Measurements from ENCODE around the gene GADD45G.

Gene GADD45G

DNA sequence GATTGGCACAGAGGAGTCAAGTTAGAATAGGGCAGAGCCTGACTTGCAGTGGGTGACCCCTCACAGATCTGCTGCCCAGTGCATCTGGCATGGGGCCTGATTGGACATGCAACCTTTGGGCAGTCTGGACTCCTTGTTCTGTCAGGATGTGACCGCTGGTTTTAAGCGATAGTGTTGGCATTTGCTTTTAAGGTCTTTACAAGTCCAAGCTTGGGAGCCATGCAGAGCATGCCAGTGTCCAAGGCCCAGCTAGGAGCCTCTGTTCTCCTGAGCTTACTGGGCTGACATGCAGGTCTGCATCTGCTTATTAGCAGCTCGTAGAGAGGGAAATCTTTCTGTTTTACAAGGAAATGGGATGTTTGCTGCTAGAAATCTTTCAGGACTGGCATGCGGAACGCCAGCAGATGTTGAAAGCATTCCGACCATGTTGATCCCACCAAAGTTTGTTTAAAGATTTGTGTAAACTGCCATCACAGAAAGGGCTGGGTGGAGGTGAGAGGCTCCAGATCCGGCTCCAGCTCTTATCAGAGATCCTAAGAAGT, 27.5 kb downstream of the GADD45G start:
- no peak for DNase-seq

DNA sequence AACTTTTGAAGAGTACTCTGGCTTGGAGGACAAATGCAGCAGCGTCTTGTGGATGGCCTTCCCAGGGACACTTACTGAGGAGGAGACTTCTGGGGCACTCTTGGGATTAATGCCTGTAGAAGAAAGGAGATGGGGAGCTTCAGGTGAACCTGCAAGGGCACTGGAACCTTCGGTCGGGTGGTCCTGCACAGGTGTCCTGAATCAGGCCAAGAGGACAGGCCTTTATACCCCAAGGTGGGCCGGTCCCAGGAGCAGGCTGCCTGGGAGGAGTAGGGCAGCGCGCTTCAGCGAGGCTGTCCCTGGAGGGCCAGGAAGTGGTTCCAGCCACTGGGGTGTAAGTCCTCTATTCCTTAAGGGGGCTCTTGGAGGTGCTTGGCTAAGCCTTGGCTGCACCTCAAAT, 27.9 kb downstream of the GADD45G start:
- no peak for DNase-seq

DNA sequence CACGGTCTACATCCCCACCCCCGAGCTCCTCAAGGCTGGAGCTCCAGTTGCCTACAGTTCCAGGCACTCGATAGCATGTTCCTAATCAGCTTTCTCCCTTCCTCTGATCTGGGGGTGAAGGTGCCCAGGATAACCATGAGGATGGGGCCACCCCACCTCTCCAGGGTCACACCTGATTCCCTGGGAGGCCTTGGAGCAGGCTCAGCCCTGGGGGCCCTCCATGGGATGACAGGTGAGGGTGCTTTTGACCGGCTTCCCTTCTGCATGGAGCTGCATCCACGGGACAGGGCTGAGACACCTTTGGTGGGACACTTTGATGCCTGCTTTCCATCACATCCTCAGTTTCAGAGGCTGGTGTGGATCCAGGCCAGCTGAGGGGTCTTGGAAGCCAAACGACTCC, 28.6 kb downstream of the GADD45G start:
- DNase-seq: no peak

- no peak for DNase-seq
Observed at GRCh38 chr9:89633920-89634319, 29.1 kb downstream of the GADD45G start.

DNA sequence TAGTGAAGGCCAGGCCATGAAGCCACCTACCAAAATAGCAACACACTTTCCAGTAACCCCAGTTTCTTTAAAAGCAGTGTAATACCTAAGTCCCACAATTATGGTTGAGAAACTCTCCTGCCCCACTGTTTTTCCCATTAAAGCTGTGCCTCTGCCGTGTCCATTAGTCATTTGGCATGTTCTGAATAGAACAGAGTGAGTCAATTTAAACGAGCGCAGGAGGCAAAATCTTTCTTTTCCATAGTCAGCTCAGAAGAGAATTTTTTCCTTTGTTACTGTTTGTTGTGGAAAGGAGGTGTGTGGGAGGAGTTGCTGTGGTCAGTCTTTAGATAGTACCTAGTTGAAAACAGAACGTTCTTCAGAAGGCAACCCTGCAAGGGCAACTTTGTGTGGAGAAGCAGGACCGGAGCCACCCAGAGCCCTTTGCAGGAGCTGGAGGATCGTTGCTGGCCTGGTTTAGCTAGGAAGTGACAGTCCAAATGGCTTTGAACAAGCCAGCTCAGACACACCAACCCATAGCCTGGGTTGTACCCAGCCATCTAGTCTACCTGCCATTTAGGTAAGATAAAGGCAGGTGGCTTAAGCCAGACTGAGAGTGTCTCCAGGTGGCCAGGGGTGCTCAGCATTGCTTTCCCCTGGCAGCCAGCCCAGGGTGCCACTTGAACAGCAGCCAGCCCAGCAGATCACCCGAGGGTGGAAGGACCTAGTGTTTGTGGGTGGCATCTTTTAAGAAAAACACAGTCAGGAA, 30.4 kb downstream of the GADD45G start:
- DNase-seq: no peak

- no peak for DNase-seq
Observed at GRCh38 chr9:89635816-89636215, 31.0 kb downstream of the GADD45G start.

- no peak for DNase-seq
Observed at GRCh38 chr9:89637787-89638186, 33.0 kb downstream of the GADD45G start.

- DNase-seq: no peak
Observed at GRCh38 chr9:89638359-89638758, 33.5 kb downstream of the GADD45G start.

- DNase-seq: no peak
Observed at GRCh38 chr9:89638893-89639292, 34.1 kb downstream of the GADD45G start.

DNA sequence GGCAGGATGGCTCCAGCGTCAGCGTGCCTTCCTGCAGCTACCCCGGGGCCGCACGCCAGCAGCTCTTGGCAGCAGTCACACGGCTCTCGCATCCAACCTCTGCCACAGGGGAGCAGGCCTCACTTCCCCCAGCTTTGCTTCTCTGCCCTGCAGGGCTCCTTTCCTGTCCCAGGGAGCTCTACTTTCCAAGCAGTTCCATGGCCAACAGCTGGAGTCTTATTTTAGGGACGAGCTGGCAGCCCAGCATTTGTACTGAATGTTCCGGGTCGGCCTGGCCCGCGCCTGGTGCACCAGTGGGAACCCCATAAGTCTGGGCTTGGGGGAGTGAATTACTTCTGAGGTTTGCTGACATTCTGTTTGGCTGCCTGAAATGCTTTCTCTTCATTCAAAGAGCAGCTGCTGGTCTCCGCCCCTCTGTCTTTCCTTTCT, 34.6 kb downstream of the GADD45G start:
- DNase-seq: no peak

DNA sequence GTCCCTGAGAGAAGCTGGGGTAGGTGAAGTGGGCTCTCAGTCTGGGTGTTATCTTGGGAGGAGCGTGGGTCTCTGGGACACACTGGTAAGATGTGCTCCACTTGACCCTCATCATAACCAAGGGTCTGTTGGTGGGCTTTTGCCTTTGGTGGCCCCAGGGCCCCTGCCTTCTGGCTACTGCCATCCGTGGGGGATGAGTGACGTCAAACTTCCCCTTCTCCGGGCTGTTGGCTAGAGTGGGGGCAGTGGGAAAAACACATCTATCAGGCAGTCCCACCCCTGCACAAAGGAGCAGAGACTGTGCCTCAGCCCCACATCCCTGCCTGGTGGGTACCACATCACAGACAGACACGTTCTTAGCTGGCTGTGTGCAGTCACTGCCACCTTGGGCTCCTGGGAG, 35.1 kb downstream of the GADD45G start:
- no peak for DNase-seq

DNA sequence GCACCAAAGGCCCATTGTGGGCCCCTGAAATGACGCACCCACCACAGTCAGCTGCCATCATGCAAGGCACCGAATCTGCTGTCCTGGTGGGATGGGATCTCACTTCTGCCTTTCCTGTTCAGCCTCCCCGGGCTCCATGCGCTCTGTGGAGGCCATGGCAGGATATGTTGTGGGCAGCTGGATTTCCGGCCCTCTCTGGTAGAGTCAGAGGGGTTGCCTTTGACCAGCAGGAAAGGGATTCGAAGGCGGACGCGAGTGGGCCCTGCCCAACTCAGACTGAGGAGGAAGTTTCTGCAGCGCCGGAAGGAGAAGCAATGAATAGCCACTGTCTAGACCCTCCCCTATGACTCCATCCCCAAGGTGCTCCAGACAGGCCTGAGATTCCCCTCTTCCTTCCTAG, 35.5 kb downstream of the GADD45G start:
- DNase-seq: no peak

- DNase-seq: no peak
Observed at GRCh38 chr9:89640801-89641200, 36.0 kb downstream of the GADD45G start.

DNA sequence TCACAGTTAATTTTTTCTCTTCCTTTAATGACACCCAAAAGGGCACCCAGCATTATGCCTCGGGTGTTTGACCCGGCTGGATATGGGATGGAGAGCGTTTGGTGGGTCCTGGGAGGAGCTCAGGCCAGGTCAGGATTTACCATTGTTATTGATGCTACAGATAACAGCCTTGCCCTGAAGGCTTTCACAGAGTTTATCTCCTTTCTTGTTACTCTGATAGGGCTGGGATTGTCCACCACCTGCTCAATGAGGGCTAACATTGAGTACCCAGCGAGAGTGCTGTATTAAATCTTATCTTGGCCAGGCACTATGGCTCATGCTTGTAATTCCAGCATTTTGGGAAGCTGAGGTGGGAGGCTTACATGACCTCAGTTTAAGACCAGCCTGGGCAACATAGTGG, 37.2 kb downstream of the GADD45G start:
- no peak for DNase-seq

- DNase-seq: no peak
Observed at GRCh38 chr9:89642789-89643188, 38.0 kb downstream of the GADD45G start.

DNA sequence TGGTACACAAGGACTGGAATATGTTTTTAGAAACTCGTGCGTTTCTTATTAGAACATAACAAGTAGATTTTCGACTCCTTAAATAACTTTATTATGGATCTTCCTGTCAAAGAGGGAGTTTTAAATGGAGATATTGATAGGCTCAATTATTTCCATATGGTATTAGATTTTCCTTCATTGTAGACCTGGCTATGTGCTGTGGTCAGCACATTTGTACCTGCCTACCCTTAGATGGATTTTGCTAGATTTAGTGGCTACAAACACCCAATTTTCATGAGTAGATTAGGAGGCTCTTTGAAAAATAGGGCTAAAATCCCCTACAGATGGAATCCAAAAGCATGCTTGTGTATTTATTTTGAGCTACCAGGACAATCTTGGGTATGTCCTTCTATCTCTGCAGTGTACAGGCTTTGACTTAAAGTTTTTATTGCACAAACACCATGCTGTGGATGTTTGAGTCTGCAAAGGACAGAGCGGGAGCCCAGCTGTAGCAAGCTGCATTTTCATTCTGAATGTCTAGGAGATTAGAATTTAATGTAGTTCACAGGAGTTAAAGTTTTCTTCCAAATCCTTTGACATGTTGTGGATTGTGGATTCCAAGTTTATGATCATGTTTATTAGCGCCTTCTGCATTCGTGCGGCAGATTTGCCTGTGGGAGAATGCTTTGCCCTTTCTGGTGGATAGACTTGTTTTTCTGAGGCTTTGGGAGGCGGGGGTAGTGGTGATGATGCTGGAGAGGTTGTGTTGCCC, 41.6 kb downstream of the GADD45G start:
- DNase-seq: no peak

DNA sequence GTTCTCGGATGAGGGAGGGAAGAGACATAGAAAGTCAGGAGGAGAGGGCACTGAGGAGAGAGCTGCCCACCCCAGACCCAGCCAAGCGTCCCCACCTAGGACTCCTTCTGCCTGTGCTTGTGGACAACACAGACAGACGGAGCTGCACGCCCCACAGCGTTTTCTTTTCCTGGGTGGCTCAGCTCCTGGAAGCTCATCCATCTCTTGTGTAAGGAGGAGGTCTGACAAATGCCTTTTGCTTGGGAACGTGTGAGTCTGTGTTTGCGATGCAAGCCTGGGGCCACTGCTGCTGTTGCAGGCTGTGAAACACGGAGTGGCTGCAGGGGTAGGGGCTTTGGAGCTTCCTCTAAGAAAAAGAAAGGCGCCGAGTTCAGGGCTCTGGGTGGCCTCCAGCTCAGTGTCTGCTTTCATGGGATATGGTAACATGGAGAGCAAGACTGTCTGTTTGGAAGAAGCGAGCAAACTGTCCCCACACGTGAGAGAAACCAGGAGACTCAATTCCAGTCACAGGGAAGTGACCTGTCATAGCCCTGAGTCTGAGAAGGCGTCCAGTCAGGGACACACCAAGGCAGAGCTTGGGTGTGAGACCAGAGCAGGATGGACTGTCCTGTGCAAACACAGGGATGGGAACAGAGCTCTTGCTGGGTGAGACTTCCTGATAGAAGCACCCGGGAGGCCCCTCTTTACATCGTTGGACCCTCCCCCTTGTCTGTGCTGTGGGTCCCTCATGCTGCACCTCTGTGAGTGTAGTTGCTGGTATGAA, 42.7 kb downstream of the GADD45G start:
- DNase-seq: no peak

DNA sequence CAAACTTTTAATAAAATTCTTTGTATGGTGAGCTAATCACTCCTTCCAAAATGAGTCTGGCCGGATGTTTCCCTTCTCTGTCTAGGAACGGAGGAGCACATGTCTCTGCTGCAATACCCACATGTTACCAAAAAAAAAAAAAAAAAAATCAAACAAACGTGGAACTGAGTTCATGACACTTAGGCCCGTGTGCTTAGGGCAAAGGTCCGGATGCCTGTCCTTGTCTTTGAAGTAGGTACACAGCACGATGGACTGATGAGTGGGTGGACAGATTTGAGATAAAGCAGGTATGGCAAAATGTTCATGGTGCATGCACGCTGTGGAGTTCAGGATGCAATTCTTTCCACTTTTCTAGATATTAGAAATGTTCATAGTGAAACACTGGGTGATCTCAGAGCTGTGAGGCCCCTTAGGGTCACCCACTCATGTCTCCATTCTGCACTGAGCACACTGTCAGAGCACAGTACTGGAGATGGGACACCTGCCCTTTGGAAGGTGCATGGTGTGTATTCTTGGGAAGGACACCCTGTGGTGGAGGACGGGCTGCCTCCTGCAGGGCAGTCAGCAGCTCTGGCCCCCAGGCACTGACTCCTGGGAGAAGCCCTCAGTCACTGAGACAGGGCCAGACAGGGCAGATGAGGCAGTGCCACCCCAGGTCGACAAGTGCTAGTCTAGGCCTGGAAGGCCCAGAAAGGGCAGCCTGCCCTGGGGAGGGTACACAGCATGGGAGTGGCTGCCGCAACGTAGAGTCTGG, 43.6 kb downstream of the GADD45G start:
- DNase-seq: no peak

- no peak for DNase-seq
Observed at GRCh38 chr9:89649039-89649691, 44.4 kb downstream of the GADD45G start.

DNA sequence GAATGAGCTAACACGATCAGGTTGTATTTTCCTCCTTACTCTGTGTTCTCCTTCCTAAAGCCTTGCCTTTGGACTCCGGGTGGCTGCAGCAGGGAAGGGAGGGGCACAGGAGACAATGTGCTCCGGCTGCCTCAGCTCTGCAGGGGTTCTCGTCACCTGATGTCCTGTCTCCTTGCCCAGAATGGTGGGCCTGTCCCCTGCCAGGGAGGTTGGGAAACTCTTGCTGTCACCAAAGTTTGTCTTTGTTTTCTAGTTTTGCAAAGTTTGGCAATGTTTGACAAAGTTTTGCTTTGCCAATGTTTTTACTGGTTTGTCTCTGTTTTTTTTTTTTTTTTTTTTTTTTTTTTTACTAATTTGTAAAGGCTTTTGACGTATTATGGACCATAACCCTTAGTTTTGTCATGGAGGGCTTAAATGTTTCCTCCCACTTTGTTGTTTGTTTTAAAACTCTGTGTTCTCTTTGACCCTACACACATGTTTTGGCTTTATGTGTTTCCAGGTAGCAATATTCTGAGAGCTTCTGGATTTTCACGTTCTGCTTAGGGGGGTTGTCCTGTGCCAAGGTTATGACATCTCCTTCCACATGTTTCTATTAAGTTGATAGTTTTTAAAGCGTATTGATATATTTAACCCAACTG, 49.3 kb downstream of the GADD45G start:
- DNase-seq: no peak

Measured in NCI-H748 treated with DMSO at 0.1 percent for 48 hours (cell line).